HG03354 (cell line): ENCODE data around the gene SRPK2.
A peak's percentile ranks its signal among the peaks of the same experiment; 100 is the strongest.
"Not testable (repeated sequence)": the region's sequence is repeated elsewhere in the genome, so short reads cannot be mapped to it uniquely, and the experiment has no call there.

Experiments
- ATAC-seq: cut with Tn5 transposase; IDR thresholded peaks from one replicate; pipeline ENCODE4 v1.9.1; 2021; ENCODE audit warnings: mild to moderate bottlenecking; ENCODE audit not compliant: unreplicated experiment, poor library complexity, severe bottlenecking

Gene SRPK2

DNA sequence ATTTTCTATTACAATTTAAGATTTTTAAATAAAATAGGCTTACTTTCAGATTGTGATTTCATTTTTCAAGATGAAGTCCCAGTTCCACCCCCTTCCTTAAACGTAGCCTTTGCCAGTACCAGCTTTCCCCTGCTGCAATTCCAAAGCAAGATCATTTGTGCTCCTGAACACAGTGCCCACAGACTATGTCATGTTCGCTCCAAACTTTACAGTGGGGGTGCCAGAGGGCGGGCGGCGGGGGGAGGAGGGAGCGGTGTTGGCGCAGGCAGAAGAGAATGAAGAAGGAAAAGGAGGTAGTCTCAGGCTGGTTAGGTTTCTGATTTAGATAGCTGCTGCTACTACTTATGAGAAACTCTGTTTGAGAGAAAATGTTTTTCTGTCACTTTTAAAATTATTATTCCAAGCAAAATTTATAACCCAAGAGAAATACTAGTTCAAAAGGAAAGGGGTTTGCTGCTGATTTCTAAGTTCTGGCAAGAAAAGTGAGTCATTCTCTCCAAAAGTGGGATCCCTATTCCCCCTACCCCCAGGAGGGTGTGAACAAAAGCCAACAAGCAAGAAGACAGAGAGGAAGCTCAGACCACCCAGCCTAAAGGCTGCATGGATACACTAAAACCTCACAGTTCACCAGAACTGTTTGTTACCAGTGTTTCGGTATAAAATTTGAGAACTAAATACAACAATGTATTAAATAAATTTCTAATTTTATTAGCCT lies 109.6 kb downstream of the SRPK2 start:
- peak; percentile 64 for ATAC-seq

DNA sequence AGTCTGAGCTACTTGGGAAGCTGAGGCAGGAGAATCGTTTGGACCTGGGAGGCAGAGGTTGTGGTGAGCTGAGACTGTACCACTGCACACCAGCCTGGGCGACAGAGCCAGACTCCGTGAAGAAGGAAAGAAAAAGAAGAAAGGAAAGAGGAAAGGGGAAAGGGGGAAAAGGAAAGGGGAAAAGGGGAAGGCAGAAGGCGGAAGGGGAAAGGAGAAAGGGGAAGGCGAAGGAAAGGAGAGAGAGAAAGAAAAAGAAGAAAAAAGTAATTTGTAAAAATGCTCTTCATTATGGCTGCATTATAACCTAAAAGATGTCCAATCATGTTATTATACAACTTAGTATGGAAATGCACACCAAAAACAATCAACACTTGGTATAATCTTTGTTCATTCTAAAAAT lies 110.2 kb downstream of the SRPK2 start:
- ATAC-seq = no peak

DNA sequence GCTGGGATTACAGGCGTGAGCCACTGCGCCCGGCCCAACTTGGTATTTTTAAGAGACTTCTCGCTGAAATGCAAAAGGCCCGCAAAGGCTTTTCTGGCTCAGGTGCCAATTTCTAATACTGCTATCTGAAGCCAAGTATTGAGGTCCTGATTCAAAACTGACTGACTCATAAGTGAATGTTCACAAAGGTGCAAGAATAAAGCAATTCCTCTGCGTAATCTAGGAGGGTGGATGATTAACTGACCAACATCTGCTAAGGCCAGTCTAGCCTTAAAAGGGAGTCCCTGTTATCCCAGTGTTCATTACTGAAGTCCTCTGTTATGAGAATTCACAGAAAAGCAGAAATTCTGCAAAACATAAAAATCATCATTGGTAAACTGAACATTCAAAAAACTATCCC lies 111.4 kb downstream of the SRPK2 start:
- peak; percentile 50 for ATAC-seq

DNA sequence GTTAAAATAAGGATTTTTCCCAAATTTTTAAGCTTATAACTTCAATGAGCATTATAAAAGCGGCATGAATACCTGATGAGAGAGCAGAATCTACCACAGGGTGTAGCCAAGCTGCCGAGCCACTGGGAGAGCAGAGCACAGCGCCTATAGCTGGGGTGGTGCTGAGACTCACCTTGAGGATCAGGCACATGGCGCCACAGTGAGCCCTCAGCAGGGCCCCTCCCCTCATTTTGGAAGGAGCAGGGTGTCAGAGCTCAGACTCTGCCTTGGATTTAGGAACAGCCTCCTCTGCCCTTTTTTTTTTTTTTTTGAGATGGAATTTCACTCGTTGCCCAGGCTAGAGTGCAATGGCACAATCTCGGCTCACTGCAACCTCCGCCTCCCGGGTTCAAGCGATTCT lies 118.6 kb downstream of the SRPK2 start:
- no peak for ATAC-seq

DNA sequence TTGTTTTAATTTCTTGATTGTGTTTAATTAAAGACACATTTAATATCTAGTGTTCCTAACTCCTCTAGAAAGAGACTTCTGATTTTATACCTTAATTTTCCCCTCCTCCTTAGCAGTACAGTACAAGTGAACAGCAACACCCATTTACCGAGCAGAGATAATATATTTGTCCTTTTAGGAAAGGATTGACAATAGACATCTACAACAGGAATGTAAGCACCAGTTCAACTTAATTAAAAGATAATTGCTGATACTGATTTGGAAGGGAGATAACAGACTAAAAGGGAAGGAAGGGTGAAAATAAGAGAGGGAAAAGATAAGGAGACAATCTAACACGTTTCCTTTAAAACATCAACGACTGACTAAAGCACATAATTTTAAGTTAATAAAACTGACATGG lies 119.3 kb downstream of the SRPK2 start:
- ATAC-seq = peak; percentile 25

DNA sequence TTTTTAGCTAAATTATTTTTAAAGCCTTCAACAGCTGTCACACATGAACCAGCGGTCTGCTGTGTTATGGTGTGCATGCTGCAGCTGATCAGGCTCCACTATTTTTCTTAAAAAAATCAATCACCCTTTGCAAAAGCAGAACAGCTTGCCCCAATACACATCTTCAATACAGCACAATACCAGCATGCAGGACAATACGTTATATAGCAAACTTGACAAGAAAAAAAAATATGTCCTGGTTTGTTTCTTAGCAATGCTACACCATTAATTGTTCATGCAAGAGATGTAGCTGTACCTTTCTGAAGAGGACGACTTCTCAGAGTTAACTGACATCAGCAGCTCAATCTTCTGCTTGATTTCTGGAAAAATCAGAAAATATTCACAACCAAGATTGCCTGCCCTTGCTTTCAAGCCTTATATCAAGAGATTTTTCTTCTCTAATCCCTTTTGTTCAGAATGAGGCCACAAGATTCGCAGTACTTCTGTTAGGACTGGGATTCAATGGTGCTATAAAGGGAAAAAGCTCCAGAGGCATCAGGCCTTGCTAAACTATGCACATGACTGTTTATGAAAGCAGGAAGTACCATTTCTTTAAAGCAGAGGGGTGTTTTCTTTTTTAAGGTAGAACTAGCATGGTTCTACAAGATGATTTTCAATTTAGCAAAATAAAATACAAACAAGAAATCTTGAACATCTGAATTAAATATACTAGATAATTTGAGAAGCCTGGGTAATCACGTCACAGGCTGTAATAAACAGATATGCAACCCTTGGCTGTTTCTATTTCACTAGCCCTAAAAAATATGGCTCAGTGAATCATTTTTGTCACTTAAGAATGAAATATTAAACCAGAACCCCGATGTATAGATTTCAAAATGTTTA lies 120.0 kb downstream of the SRPK2 start:
- ATAC-seq = peak; percentile 71

DNA sequence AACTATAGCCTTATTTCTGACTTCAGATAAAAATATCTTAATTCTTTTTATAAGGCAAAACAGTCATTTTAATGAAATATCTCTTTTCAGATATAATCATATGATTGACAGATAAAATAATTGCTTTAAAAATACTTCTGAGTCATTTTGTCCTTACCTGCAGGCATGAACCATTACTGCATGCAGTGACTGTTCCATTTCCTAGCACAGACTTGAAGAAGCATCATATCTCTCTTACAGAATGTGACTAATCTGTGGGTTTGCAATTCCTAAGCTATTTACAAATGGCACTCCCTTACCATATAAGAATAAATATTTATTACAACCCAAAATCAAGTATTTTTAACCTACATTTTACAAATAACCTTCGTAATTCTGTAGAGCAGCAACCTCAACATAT lies 120.7 kb downstream of the SRPK2 start:
- ATAC-seq = peak; percentile 59

DNA sequence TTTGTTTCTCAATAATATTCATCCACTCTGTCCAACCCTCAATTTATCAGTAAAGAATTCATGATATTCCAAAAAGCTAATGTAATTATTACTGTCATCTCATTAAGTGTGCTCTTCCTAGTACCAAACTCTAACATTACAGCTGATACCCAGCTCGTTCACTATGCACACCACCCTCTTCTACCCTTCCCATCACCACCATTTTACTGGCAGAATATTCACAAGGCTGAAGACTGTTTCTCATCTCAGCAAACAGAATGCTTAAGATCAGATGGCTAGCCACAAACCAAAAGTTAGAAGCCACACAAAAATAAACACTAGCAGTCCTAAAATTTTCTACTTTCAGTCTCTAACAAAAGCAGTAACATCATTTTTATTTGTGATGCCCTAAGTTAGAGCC lies 121.5 kb downstream of the SRPK2 start:
- no peak for ATAC-seq

DNA sequence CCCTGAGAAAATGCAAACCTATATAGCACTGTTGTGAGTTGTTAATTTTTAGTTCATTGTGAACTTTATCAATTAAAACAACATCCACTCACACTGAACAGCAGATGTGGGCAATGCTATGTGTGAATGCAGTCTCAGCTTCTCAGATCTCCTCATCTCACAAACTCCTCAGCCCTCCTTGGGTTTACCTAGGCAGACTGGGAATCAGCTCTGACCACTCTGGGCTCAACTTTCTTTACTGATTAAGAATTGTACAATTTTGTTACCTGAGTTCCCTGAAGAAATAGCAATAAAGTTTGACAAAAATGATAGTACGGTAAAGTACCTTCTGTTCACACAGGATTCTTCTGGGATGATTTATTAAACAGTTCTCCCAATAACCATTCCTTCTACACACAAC lies 124.0 kb downstream of the SRPK2 start:
- no peak for ATAC-seq

DNA sequence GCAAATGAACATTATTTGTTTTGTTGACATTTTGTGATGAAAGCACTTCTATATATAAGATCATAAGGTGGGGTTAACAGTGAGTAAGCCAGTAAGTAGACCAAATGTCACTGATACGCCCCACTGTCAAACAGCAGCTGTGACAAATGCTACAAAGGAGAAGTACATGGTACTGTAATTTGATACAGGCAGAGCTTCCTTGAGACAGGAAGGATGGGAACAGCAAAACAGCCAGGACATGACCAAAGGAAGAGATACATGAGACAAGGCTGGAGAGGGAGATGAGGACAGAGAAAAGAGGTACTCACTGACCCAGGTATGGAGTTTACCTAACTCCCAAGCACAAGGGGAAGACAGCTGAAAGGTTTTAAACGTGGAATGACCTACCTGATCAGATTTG lies 127.0 kb downstream of the SRPK2 start:
- ATAC-seq = no peak

DNA sequence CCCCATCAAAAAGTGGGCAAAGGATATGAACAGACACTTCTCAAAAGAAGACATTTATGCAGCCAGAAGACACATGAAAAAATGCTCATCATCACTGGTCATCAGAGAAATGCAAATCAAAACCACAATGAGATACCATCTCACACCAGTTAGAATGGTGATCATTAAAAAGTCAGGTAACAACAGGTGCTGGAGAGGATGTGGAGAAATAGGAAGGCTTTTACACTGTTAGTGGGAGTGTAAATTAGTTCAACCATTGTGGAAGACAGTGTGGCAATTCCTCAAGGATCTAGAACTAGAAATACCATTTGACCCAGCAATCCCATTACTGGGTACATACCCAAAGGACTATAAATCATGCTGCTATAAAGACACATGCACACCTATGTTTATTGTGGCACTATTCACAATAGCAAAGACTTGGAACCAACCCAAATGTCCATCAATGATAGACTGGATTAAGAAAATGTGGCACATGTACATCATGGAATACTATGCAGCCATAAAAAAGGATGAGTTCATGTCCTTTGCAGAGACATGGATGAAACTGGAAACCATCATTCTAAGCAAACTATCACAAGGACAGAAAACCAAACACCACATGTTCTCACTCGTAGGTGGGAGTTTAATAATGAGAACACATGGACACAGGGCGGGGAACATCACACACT lies 128.4 kb downstream of the SRPK2 start:
- not testable (repeated sequence) for ATAC-seq

DNA sequence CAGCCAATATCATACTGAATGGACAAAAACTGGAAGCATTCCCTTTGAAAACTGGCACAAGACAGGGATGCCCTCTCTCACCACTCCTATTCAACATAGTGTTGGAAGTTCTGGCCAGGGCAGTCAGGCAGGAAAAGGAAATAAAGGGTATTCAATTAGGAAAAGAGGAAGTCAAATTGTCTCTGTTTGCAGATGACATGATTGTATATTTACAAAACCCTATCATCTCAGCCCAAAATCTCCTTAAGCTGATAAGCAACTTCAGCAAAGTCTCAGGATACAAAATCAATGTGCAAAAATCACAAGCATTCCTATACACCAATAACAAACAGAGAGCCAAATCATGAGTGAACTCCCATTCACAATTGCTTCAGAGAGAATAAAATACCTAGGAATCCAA lies 129.8 kb downstream of the SRPK2 start:
- ATAC-seq = not testable (repeated sequence)

DNA sequence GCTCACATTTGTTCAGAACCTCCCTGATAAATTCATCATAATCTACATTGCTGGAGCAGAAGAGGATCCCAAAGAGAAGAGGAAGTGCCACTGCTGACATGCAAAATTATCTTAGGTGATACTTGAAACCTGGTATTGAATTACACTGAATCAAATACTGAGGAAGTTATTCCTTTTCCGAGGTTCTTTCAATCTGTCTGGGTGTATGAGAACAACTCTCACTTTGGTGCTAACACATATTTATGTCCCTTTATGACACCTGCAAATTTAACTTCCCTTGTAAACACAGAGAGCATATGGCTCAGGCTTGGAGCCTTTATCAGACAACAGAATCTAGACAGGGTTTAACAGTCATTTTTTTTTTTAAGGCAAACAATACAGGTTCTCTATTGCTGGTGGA lies 131.4 kb downstream of the SRPK2 start:
- no peak for ATAC-seq

DNA sequence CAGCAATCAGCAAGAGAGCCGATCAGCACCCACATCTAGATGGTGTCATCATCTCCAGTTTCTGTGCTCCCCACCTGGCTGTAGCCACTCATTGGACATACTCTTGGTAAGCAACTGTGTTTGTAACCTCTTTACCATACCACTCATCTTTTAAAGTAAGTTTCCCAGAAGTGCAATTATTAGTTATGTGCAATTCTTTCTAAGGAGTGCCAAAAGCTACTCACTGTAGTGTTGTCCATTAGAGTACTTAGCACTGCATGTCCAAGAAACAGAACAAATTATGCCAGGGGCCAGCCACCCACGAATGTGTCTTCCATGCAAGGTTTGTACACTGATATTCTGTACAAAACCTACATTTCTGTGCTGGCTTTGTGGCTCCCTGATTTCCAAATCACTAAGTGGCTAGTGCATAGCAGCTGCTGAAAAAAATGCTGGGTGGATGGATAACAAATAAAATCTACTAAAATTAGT lies 131.9 kb downstream of the SRPK2 start:
- ATAC-seq = no peak

DNA sequence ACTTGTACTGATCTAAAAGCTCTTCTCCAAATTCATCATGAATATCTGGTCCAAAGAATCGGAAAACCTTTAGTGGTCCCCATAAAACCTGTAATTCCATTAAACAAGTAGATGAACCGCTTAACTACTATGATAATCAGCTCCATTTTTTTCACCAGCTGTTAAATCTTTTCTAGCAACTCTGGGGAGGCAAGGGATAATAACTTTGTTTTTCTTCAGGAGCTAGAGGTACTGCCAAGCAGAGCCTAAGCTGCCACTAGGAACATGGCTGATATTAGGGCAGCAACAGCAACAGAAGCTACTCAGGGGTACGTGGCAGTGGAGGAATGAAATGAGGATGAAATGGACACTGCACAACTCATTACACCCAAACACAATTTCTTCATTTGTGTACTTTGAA lies 138.0 kb downstream of the SRPK2 start:
- ATAC-seq = no peak

DNA sequence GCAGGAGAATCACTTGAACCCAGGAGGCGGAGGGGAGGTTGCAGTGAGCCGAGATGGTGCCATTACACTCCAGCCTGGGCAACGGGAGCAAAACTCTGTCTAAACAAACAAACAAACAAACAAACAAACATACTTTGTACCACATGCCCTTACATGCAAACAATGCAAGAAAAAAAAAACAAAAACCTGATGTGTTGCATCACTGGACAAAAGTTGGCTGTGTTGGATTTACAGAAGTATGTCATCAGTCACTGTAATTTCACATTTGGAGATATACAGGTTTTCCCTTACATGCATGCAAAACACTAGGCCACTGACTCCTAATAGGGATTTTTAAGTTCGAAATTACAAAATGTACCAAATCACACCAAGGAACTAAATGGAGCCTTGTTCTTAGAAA lies 138.5 kb downstream of the SRPK2 start:
- ATAC-seq = no peak

DNA sequence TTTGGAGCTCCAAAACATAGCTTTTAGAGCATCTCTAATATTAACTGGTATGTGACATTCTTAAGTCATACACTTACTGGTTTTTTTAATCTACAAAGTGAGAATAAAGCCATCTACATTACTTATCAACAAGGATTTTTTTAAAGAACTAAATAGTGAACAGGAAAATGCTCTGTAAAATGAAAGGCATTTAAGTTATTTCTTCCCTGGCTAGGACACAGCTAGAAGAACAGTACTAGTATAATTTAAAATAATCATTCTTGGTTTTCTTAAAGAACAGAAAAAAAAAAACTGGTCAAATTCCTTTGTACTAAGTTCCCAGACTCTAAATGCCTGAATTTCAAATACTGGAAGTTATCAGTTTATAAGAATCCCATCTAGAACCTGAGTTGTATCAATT lies 139.5 kb downstream of the SRPK2 start:
- no peak for ATAC-seq

DNA sequence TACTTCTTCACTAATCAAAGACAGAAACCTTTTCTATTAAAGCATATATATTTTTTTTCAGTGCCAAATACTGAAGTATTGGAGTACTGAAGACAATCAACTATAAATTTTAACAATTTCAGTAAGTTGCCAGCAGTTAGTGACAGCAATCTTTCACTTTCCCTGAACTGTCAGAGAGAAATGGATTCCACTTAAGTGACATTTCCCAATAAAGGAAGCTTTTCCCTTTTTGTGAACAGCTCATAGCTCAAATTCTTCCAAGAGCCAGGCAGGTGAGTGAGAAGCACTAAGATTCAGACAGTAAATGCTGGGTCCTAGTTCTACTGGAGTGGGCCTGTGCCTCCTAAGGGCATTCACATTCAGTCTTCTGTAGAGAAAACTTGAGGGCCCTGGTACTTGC lies 142.0 kb downstream of the SRPK2 start:
- no peak for ATAC-seq

DNA sequence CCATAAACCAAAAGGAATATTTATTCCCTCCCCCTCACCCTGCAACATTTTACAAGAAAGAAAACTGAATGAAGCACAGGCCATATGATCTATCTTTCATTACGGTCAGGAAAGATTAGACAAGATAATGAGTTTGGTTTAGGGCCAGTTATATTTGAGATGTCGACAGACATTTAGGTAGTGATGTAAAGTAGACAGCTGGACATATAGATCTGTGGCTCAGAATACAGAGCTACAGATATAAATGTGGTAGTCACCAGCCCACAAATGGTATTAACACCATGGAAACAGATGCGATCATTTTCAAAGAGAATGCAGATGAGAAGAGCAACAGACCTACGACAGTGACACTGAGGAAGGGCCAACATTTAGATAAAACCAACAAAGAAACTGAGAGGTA lies 142.5 kb downstream of the SRPK2 start:
- no peak for ATAC-seq

DNA sequence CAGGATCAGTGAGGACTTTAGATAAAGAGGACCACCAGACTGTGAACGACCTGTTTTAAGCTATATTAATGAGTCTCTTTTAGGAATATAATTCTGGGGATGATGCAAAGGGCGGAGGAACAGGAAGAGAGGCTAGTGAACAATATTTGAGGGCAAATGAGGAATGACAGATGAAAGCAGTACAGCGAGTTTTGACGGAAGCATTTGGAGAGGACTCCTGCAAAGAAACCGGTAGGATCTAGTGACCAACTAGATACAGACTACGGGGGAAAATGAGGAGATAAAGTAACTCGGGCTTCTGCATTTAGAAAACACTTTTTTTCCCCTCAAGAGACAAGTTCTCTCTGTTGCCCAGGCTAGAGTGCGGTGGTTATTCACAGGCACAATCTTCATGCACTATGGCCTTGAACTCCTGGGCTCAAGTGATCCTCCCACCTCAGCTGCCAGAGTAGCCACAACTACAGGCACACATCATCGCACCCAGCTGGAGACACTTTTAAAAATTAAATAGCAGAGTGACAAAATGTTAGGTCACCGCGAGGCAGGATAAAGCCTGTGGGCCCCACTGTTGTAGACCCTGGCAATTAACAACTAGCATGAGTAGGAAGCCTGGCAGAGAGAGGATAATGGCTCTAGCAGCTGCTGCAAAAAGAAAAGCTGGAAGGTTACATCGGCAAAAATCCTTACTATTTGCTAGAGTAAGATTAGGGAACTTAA lies 143.2 kb downstream of the SRPK2 start:
- ATAC-seq = peak; percentile 87
